Putamen (tissue), 1 donor: ENCODE results near the gene PPP4C.
A peak's percentile ranks its signal among the peaks of the same experiment; 100 is the strongest.

Source experiments
- DNase-seq: peaks from one replicate; pipeline ENCODE4 v3.0.0-alpha.2; 2016; ENCODE audit warnings: low spot score

Gene PPP4C

GRCh38 chr16:30054959-30055553 lies 20.7 kb upstream of the PPP4C start:
- DNase-seq = no peak

GRCh38 chr16:30060346-30060745 lies 15.4 kb upstream of the PPP4C start:
- no peak for DNase-seq

- no peak for DNase-seq
These were observed 14.8 kb upstream of the PPP4C start for GRCh38 chr16:30060836-30061554.

GRCh38 chr16:30063278-30063892 lies 12.4 kb upstream of the PPP4C start:
- no peak for DNase-seq

- peak; percentile 81 for DNase-seq
These were observed 11.7 kb upstream of the PPP4C start for GRCh38 chr16:30063893-30064728.

GRCh38 chr16:30064729-30065101 lies 11.1 kb upstream of the PPP4C start:
- no peak for DNase-seq

DNA sequence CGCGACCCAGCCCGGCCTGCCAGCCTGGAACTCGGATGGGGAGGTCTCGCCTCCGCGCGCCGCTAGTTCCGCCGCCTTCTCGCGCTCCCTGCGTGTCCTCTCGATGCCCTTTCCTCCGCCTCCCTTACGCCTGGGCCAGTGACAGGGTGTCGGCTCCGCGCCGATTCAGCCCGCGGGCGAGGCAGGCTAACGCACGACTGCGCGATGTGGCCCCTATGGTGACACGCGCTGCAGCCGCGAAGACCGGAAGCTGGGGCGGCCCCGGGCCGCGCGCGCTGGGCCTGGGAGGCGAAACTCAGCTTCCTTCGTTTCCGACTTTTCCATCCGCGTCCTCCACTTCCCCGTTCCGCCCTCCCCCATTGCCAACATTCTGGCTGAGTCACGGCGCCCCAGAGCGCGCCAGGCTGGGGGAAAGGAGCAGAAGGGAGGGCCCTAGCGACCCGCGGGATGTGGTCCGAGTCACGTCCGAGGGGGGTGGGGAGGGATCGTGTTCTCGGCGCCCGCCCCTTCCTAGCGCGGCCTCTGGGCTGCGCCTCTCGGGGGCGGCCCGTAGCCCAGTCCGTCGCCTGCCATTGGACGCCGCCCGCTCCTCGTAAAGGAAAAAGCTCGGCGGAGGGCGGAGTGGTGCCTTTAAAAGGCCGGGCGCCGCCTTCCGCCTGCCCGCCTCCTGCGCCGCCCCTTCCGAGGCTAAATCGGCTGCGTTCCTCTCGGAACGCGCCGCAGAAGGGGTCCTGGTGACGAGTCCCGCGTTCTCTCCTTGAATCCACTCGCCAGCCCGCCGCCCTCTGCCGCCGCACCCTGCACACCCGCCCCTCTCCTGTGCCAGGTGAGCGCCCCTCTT lies 10.5 kb upstream of the PPP4C start, which contains the start of gene ALDOA:
Gene ALDOA (plus strand): TSS at position 659 of the 841 bp plus-strand sequence. CDS start 1,138 bp downstream, outside the sequence.
- peak; percentile 98 for DNase-seq

DNA sequence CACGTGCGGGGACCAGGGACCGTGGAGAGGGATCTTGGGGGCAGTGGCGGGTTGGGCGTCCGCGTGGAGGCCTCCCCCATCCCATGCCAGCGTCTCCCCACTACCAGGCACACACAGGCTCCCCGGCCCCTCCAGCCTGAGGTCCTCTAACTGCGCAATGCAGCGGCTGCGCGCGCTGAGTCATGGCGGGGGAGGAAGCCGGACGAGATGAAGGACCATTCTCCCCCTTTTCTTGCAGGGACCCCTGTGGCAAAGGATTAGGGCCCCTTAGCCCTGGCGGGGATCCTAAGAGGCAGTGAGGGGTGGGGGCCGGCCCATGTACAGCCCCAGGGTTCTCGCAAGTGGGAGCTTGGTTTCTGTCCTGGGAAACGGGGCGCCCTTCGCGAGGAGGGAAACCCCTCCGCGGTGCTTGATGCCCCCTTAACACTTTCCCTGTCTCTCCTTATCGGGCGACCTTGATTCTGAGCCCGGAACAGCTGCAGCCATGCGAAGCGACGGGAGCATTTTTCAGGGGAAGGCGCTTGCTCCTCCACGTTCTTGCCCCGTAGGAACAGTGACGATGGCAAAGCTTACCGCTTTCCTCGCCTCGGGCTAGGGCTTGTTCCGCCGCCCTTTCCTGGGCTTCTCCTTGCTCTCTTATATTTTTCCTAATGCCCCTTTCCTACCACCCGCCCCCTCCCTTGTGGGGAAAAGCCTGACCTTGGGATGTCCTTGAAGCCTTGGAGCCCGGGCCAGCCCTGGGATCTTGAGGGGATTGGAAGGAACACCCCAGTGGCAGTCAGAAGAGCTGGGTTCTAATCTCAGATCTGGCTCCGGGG lies 9.6 kb upstream of the PPP4C start:
- no peak for DNase-seq

- no peak for DNase-seq
These were observed 8.8 kb upstream of the PPP4C start for GRCh38 chr16:30066761-30067583.

GRCh38 chr16:30067584-30067916 lies 8.2 kb upstream of the PPP4C start:
- DNase-seq = no peak

- DNase-seq = no peak
These were observed 7.5 kb upstream of the PPP4C start for GRCh38 chr16:30068333-30068732.

DNA sequence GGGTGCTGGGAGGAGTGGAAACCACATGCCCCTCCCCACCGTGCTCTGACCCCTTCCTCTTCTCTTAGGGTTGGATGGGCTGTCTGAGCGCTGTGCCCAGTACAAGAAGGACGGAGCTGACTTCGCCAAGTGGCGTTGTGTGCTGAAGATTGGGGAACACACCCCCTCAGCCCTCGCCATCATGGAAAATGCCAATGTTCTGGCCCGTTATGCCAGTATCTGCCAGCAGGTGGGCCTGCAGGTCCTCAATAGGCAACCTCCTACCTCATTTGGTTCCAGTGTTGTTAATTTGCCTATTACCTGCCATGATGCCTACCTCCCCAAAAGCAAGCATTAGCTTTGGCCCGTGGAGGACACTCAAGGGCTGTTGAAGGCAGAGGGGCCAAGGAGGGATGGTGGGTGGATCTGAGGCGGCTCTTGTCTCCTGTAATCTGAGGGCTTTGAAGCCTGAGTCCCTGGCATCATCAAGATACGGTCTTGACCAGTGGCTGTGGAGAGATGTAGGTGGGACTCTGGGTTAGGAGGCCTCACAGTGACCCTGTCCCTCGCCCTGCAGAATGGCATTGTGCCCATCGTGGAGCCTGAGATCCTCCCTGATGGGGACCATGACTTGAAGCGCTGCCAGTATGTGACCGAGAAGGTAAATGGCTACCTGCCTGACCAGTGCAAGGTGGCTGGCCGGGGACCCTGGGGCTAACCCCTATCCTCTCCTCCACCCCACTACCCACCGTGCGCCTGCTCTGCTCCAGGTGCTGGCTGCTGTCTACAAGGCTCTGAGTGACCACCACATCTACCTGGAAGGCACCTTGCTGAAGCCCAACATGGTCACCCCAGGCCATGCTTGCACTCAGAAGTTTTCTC lies 6.8 kb upstream of the PPP4C start:
- DNase-seq = no peak

GRCh38 chr16:30069611-30070462 lies 6.0 kb upstream of the PPP4C start:
- no peak for DNase-seq

GRCh38 chr16:30070490-30070889 lies 5.3 kb upstream of the PPP4C start:
- no peak for DNase-seq

DNA sequence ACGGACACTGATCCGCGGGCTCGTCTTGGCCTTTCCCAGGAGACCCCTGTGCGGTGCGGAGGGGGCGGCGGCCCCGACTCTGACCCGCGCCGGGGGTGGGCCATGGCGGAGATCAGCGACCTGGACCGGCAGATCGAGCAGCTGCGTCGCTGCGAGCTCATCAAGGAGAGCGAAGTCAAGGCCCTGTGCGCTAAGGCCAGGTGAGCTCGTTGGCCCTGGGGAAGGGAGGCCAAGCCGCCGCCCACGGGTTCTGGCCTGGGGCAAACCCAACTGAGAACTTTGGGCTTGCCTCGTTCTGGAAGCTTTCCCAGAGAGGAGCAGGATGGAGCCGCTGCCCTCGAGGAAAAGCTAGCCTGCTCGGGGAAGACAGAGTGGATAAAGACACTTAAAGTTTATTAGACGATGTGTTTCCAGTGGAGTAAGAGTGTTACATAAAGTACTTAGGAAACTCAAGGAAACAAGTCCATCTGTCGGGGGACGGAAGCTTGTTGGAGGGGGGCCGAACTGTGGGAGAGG lies 540 bp downstream of the PPP4C start:
- DNase-seq = no peak

- no peak for DNase-seq
These were observed 1.9 kb downstream of the PPP4C start for GRCh38 chr16:30077656-30078055.

- DNase-seq = no peak
These were observed 3.0 kb downstream of the PPP4C start for GRCh38 chr16:30078744-30079143.

- no peak for DNase-seq
These were observed 3.7 kb downstream of the PPP4C start for GRCh38 chr16:30079480-30079879.
